GM18861 (cell line): ENCODE measurements around the gene TCFL5.

Experiments used
- ATAC-seq: cut with Tn5 transposase; IDR thresholded peaks from one replicate; pipeline ENCODE4 v1.9.1; 2021; ENCODE audit not compliant: unreplicated experiment

TCFL5 gene

GRCh38 chr20:62800314-62801259, 61.0 kb downstream of the TCFL5 start:
- ATAC-seq, result no peak

GRCh38 chr20:62799873-62800272, 61.7 kb downstream of the TCFL5 start:
- ATAC-seq, result no peak

GRCh38 chr20:62799459-62799858, 62.2 kb downstream of the TCFL5 start:
- no peak for ATAC-seq

- no peak for ATAC-seq
These were observed 62.6 kb downstream of the TCFL5 start for GRCh38 chr20:62799036-62799435.

GRCh38 chr20:62797671-62798532, 63.7 kb downstream of the TCFL5 start:
- no peak for ATAC-seq

DNA sequence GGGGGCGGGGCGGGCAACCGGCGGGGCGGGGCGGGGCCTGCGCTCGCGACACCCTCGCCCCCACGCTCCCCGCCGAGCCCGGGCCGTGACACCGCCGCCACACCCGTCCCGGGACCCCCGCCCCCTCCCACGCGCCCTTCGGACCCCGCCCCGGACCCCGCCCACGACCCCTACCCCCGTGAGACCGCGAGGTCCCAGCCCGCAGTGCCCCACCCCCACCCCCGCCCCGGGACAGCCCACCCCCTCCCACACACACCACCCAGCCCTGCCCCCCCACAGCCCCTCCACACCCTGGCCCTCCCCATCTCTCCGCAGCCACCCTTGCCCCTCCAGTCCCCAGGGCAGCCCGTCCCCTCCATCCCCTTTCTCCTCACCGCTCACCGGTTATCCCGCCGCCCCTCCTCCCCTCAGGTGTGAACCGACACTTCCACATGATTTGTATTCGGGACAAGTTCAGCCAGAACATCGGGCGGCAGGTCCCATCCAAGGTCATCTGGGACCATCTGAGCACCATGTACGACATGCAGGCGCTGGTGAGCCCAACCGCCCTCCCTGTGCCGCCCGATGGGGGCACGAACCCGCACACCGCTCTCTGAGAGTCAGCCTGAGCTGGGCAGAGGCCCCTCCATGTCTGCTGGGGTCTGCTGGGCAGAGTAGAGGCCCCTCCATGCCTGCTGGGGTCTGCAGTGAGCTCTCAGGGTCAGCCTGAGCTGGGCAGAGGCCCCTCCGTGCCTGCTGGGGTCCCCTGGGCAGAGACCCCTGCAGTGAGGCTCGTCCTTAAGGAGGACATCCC, 64.7 kb downstream of the TCFL5 start:
- no peak for ATAC-seq

- ATAC-seq, result no peak
These were observed 66.4 kb downstream of the TCFL5 start for GRCh38 chr20:62795023-62795761.

DNA sequence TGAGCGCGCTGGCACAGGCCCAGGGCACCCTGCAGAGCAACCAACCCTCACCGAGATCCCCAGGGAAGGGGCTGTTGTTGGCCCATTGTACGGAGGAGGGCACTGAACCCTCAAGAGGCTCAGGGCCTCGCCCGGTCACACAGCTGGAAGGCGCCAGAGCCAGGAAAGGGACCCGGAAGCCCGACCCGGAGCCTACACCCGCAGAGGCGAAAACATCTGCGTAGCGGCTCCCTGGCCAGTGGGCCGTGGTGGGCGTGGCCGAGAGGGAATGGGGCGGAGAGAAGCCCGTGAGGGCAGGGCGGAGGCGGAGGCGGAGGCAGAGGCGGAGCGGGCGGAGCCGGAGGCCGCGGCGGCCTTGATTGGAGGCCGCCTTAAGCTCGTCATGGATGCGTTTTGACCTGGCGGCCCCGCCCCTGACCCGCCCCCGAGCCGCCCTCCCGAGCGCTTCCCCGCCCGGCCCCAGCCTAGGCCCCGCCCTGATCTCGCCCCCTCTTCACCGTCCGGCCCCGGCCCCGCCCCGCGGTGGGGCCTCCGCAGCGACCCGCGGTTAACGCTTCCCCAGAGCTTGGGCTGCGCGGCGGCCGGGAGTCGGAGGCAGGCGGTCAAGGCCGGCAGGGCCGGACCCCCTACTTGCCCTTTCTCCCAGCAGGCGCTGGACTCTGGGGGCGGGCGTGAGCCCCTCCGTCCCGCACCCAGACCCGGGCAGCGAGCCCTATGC, 67.5 kb downstream of the TCFL5 start:
- peak; percentile 41 for ATAC-seq

DNA sequence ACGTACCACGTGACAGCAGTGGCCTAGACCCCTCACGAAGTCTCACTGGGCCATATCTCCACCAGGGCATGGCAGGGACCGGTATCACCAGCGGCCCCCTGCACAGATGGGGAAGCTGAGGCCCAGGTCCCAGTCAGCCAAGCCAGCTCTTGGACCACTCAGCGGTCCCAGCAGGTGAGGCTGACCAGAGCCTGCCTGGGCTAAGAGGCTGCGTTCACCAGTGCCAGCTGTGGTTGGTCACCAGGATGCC, 67.9 kb downstream of the TCFL5 start:
- no peak for ATAC-seq

GRCh38 chr20:62792940-62793756, 68.5 kb downstream of the TCFL5 start:
- ATAC-seq, result no peak

GRCh38 chr20:62792182-62792939, 69.3 kb downstream of the TCFL5 start:
- no peak for ATAC-seq

- no peak for ATAC-seq
These were observed 70.1 kb downstream of the TCFL5 start for GRCh38 chr20:62791301-62792181.
